Measurements from ENCODE around the gene AHDC1.

The AHDC1 gene

GRCh38 chr1:27491748-27492700 is 111.9 kb downstream of the AHDC1 start:
- TF ChIP-seq, protein P1, sequence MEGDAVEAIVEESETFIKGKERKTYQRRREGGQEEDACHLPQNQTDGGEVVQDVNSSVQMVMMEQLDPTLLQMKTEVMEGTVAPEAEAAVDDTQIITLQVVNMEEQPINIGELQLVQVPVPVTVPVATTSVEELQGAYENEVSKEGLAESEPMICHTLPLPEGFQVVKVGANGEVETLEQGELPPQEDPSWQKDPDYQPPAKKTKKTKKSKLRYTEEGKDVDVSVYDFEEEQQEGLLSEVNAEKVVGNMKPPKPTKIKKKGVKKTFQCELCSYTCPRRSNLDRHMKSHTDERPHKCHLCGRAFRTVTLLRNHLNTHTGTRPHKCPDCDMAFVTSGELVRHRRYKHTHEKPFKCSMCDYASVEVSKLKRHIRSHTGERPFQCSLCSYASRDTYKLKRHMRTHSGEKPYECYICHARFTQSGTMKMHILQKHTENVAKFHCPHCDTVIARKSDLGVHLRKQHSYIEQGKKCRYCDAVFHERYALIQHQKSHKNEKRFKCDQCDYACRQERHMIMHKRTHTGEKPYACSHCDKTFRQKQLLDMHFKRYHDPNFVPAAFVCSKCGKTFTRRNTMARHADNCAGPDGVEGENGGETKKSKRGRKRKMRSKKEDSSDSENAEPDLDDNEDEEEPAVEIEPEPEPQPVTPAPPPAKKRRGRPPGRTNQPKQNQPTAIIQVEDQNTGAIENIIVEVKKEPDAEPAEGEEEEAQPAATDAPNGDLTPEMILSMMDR (IDR thresholded peaks at IDR 0.05; ENCODE audit: low read depth, low read length) = no peak
- DNase-seq (ENCODE audit: extremely low read depth, low read depth) = no peak

DNA sequence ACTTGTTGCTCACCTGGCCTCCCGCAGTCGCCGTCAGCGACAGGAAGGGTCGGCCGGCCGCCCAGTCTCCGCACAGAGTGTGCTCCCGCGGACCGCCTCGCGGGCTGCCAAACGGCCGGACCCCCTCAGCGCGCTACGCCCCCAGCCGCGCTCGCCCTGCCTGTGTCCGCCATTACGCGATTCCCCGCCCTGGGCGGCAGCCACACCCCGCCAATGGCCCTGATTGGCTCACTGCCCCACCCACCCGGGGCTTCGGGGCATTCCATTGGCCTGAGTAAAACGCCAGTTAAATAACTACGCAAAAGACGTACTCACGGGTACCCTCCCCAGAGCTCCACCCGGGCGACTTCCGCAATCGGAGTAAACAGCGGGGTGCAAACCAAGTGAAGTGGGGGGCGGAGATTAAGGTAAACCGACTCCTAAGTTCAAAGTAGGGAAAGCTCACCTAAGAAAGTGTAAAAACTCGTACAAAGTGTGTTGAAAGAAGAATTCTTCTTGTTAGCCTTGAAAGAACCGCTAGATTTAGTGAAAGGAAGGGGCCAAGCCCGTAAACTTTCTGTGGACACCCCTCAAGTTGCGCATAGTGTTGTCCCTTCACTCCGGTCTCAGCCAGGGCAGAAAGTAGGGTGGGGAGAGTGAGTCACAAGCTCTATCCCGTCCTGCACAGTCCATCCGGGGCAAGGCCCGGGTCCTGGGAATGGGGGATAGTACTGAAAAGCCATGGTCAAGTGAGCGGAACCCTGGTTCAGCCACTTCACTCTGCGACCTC is 113.8 kb downstream of the AHDC1 start, which contains the start of gene WASF2:
TSS of gene WASF2 (minus strand) at position 195 of the 769 bp plus-strand sequence. CDS start 61,277 bp downstream, outside the sequence.
- peak; percentile 93 for DNase-seq (ENCODE audit: extremely low read depth, low read depth)
- TF ChIP-seq, protein P1 (IDR thresholded peaks at IDR 0.05; ENCODE audit: low read depth, low read length) = no peak

GRCh38 chr1:27489501-27489972 is 114.4 kb downstream of the AHDC1 start:
- TF ChIP-seq, protein P1 (IDR thresholded peaks at IDR 0.05; ENCODE audit: low read depth, low read length) = no peak
- DNase-seq (ENCODE audit: extremely low read depth, low read depth) = no peak

DNA sequence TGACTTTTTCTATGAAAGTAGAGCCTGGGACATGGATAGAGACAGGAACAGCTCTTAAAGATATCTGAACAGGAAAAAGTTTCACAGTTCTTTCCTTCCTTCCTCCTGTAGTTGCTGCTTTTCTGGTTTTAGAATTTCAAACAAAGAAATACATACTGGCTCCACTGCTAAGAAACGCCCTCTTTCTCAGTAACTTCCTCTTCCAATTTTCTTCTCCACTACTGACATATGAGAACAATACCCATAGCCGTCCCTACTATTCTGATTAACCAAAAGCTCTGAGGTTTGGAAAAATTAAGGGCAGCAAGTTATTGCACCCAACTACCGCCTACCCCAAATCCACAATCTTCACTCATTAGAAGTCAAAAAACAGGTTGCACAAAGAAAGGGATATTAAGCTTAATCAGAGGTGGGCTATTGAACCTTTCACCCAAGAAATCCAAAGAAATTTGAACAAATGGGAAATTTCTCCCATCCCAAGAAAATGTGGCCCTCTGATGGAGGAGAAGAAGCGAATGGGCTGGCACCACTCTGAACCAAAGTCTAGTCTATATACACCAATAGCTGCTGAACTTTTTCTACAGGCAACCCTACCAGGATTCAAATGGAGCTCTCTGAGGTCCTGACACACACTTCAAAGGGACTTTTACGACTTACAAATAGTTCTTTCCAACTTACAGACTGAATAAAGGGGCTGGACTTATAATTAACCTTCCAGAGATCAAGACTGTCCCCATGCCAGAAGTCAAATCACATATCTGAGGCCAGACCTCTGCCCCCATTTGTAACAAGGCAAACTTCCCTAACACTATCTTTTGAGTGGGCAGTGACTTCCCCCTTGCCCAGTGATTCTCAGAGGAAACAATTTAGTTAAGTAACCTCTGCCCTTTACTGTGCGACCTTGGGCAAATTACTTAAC is 115.7 kb downstream of the AHDC1 start:
- TF ChIP-seq, protein P1 (IDR thresholded peaks at IDR 0.05; ENCODE audit: low read depth, low read length) = no peak

GRCh38 chr1:27485363-27485762 is 118.6 kb downstream of the AHDC1 start:
- DNase-seq (ENCODE audit: extremely low read depth, low read depth) = no peak
- TF ChIP-seq, protein P1 (IDR thresholded peaks at IDR 0.05; ENCODE audit: low read depth, low read length) = no peak

More for the DNA sequence above, 115.7 kb downstream of the AHDC1 start:
- no peak for DNase-seq (ENCODE audit: extremely low read depth, low read depth)

Measured in AG09319 (cell line).